H1 (cell line): ENCODE results near the gene GABRR2. TPM values are rescaled to one million over a fixed set of nuclear protein-coding genes. Genes with fewer than 3 reads are reported as not detected.

Experiments used
- JUN ChIP-seq: IDR thresholded peaks from 2 replicates; pipeline ENCODE4 v1.6.1; 2011; ENCODE audit warnings: low read depth, mild to moderate bottlenecking, improper control_type of control experiment, low read length
- TEAD4 ChIP-seq: IDR thresholded peaks from 2 replicates; pipeline ENCODE4 v1.6.1; 2012; ENCODE audit warnings: low read depth, low read length, inconsistent platforms, mixed read lengths
- polyA plus RNA-seq, 7 experiments: library from polyadenylated mRNA; depleted of rRNA in 3 of 7; stranded (reverse) in 5 of 7; unstranded in 2 of 7; fragments of >200 nt in 5 of 7; fragments of 200-250 nt in 2 of 7; gene quantifications; 1 replicate in 5 of 7; 2 replicates in 1 of 7; 4 replicates in 1 of 7; pipeline versions ENCODE4 v1.2.1 to v1.2.3, GENCODE V29; 2011 to 2013; ENCODE audit warnings: missing spikeins in 2 of 7, mixed read lengths in 2 of 7
- total RNA-seq: library from RNA; stranded (reverse); fragmentation: NEBNext Ultra II Directional; extraction: Animal tissue kit (Norgen Biotek cat#: 25700); gene quantifications from 2 replicates; pipeline ENCODE4 v1.2.1, GENCODE V29; 2021

Gene GABRR2
- total and polyA plus RNA-seq, 2 of the 8 experiments (the other 6 are each of a cell fraction or from before 2014, with no cell fraction given): not detected

- TF ChIP-seq JUN (no peak), TEAD4 (no peak)
Observed at GRCh38 chr6:89324304-89324703, 9.2 kb upstream of the GABRR2 start (continued).
